Breast epithelium (tissue), 3 donors: ENCODE results near the gene OSBPL6.

Experiments used
- CTCF ChIP-seq, 3 donors: fragments of 450-650 bp; IDR thresholded peaks; one replicate each; pipeline ENCODE4 v1.5.1; 2016 to 2017; ENCODE audit warnings: antibody characterized with exemption in 3 of 3, mild to moderate bottlenecking in 3 of 3, moderate library complexity in 3 of 3
- POLR2A ChIP-seq: fragments of 450-650 bp; IDR thresholded peaks from one replicate; pipeline ENCODE4 v1.6.1; 2016; ENCODE audit warnings: antibody characterized with exemption, mild to moderate bottlenecking, moderate library complexity

GRCh38 chr2:178230396-178230795 is 36.1 kb downstream of the OSBPL6 start:
- TF ChIP-seq CTCF (IDR thresholded peaks at IDR 0.05) (no peak), POLR2A (no peak)
